ENCODE results near the gene FBXL19. TPM values are rescaled to one million over a fixed set of nuclear protein-coding genes. Genes with fewer than 3 reads are reported as not detected.

FBXL19 gene
- total RNA-seq, 1 donor from 2014 or later = 11.4 TPM

- DNase-seq (ENCODE audit: low spot score) = no peak
Observed at GRCh38 chr16:30894540-30895368, 28.6 kb upstream of the FBXL19 start.

GRCh38 chr16:30895627-30896260, 27.6 kb upstream of the FBXL19 start:
- no peak for DNase-seq (ENCODE audit: low spot score)

- no peak for DNase-seq (ENCODE audit: low spot score)
Observed at GRCh38 chr16:30896261-30896888, 27.0 kb upstream of the FBXL19 start, which contains the start of gene CTF1. TSS of gene CTF1 (plus strand) at chr16:30896614. CDS start at chr16:30896644, 30 bp downstream.

GRCh38 chr16:30896889-30897733, 26.3 kb upstream of the FBXL19 start:
- peak; percentile 96 for DNase-seq (ENCODE audit: low spot score)

GRCh38 chr16:30899794-30900193, 23.6 kb upstream of the FBXL19 start:
- no peak for DNase-seq (ENCODE audit: low spot score)

GRCh38 chr16:30900588-30900987, 22.8 kb upstream of the FBXL19 start:
- no peak for DNase-seq (ENCODE audit: low spot score)

- DNase-seq (ENCODE audit: low spot score) = no peak
Observed at GRCh38 chr16:30901201-30902028, 22.0 kb upstream of the FBXL19 start.

GRCh38 chr16:30902029-30902972, 21.1 kb upstream of the FBXL19 start:
- DNase-seq (ENCODE audit: low spot score) = peak; percentile 91

- no peak for DNase-seq (ENCODE audit: low spot score)
Observed at GRCh38 chr16:30903002-30903401, 20.4 kb upstream of the FBXL19 start.

GRCh38 chr16:30903596-30903995, 19.8 kb upstream of the FBXL19 start:
- no peak for DNase-seq (ENCODE audit: low spot score)

GRCh38 chr16:30904114-30904780, 19.1 kb upstream of the FBXL19 start:
- no peak for DNase-seq (ENCODE audit: low spot score)

GRCh38 chr16:30907064-30907463, 16.3 kb upstream of the FBXL19 start:
- DNase-seq (ENCODE audit: low spot score) = no peak

GRCh38 chr16:30910427-30911029, 12.8 kb upstream of the FBXL19 start:
- no peak for DNase-seq (ENCODE audit: low spot score)

GRCh38 chr16:30912794-30913412, 10.5 kb upstream of the FBXL19 start:
- no peak for DNase-seq (ENCODE audit: low spot score)

- no peak for DNase-seq (ENCODE audit: low spot score)
Observed at GRCh38 chr16:30914830-30915229, 8.5 kb upstream of the FBXL19 start.

- no peak for DNase-seq (ENCODE audit: low spot score)
Observed at GRCh38 chr16:30918614-30919013, 4.8 kb upstream of the FBXL19 start.

- DNase-seq (ENCODE audit: low spot score) = no peak
Observed at GRCh38 chr16:30920891-30921290, 2.5 kb upstream of the FBXL19 start.

GRCh38 chr16:30921459-30921747, 2.0 kb upstream of the FBXL19 start:
- no peak for DNase-seq (ENCODE audit: low spot score)

Measured in mesenteric fat pad (tissue), 1 donor.